NCI-H2081 treated with DMSO at 0.1 percent for 48 hours (cell line): Measurements from ENCODE around the gene PUDP.
"Not testable (repeated sequence)": the region's sequence is repeated elsewhere in the genome, so short reads cannot be mapped to it uniquely, and the experiment has no call there.

Experiments used
- DNase-seq: peaks from one replicate; lab custom pipeline; 2025; lab: John Stamatoyannopoulos, UW

PUDP gene

GRCh38 chrX:7147978-7148854 lies at the start of gene PUDP:
Gene PUDP, minus strand, starts transcription at chrX:7148153. Its CDS starts 40 bp downstream, at chrX:7148113.
- peak; percentile 37 for DNase-seq

GRCh38 chrX:7194606-7195005 lies 46.7 kb upstream of the PUDP start:
- no peak for DNase-seq

- no peak for DNase-seq
These were observed 44.9 kb upstream of the PUDP start for GRCh38 chrX:7192871-7193270.

GRCh38 chrX:7191681-7192110 lies 43.7 kb upstream of the PUDP start:
- DNase-seq: no peak

- no peak for DNase-seq
These were observed 42.2 kb upstream of the PUDP start for GRCh38 chrX:7190157-7190556.

GRCh38 chrX:7188672-7189071 lies 40.7 kb upstream of the PUDP start:
- DNase-seq: no peak

- DNase-seq: no peak
These were observed 36.9 kb upstream of the PUDP start for GRCh38 chrX:7184816-7185215.

GRCh38 chrX:7179446-7179845 lies 31.5 kb upstream of the PUDP start:
- no peak for DNase-seq

- not testable (repeated sequence) for DNase-seq
These were observed 30.9 kb upstream of the PUDP start for GRCh38 chrX:7178859-7179258.

GRCh38 chrX:7170898-7171297 lies 22.9 kb upstream of the PUDP start:
- DNase-seq: no peak

GRCh38 chrX:7169627-7170026 lies 21.7 kb upstream of the PUDP start:
- DNase-seq: no peak

- DNase-seq: no peak
These were observed 20.4 kb upstream of the PUDP start for GRCh38 chrX:7168371-7168770.

- no peak for DNase-seq
These were observed 16.2 kb upstream of the PUDP start for GRCh38 chrX:7164174-7164573.

- no peak for DNase-seq
These were observed 15.3 kb upstream of the PUDP start for GRCh38 chrX:7163146-7163677.

GRCh38 chrX:7159149-7159861 lies 11.4 kb upstream of the PUDP start:
- DNase-seq: no peak

GRCh38 chrX:7158468-7158990 lies 10.6 kb upstream of the PUDP start:
- DNase-seq: no peak

GRCh38 chrX:7156879-7157278 lies 8.9 kb upstream of the PUDP start:
- no peak for DNase-seq

- no peak for DNase-seq
These were observed 7.2 kb upstream of the PUDP start for GRCh38 chrX:7155163-7155562.

- no peak for DNase-seq
These were observed 6.2 kb upstream of the PUDP start for GRCh38 chrX:7154041-7154597.

GRCh38 chrX:7153231-7153630 lies 5.3 kb upstream of the PUDP start:
- no peak for DNase-seq

GRCh38 chrX:7149411-7149810 lies 1.5 kb upstream of the PUDP start:
- no peak for DNase-seq

- DNase-seq: no peak
These were observed 458 bp downstream of the PUDP start, which contains the start of gene STS for GRCh38 chrX:7147413-7147977. Gene STS, plus strand, starts transcription at chrX:7147712. Its CDS starts 105,488 bp downstream, at chrX:7253200.
